GM03348 (cell line): ENCODE data around the gene ZBTB8OS.

Experiments
- DNase-seq: peaks from one replicate; pipeline ENCODE4 v3.0.0; 2012; ENCODE audit warnings: low spot score

Gene ZBTB8OS

DNA sequence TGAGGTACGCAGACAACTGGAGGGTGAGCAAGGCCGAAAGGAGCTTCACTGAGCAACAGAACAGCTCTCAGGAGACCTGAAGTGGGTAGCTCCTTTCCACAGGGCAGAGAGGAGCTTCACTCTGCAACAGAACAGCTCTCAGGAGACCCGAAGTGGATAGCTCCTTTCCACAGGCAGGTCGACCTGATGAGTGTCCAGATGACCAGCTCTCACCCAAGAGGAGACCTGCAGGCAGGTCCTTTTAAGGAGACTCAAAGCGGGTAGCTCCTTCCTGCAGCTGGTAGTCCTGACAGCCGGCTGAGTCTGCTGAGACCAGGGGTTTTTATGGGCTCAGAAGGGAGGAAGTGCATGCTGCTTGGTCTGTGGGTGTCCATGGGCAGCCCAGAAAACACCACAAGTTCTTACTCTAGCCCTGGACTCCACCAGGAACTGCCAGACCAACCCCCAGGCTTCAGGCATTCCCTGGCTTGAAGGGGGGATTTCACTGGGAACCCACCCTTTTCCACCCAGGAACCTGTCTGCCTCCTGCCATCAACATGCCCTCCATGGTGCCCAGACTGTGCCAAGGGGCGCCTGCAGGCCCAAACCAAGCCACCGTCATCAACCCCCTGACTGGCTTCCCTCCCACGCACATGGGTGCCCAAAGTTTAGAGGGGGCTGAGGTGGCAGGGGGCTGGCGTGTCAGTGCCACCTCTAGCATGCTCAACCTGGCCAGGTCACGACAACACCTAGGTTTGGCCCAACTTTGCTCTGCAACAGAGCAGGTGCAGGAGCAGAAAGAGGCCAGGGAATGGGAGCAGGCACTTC is 43.6 kb downstream of the ZBTB8OS start:
- no peak for DNase-seq

DNA sequence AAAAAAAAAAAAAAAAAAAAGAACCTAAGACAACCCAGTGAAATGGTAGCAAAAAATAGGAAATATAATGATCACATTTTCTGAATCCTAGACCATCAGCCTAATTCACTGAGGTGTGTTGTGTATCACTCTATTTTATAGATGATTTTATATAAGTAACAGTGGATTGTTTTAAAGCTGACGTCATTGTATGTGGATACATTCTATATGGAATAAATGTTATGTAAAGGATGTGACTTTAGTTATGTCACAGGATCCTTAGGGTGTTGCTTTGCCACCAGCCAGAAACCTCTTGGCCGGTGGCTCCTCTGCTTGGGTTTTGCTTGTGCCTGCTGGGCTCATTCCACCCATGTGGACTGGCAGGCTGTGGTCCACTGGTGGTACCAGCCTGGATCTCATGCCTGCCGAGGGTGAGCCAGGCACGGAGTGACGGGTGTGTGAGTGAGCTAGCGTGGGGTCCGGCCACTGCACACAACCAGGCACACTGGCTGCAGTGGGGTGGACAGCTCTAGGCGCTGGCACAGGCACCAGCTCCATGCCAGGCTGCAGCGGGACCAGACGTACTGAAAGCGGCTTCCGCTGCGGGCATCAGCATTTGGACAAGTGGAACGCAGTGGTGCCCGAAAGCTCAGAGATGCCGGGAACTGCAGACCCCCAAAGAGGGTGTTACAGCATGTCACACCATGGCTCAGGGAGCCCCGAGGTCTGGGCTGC is 44.5 kb downstream of the ZBTB8OS start:
- no peak for DNase-seq

- DNase-seq, result no peak
These were observed 50.3 kb downstream of the ZBTB8OS start for GRCh38 chr1:32600034-32600433.

DNA sequence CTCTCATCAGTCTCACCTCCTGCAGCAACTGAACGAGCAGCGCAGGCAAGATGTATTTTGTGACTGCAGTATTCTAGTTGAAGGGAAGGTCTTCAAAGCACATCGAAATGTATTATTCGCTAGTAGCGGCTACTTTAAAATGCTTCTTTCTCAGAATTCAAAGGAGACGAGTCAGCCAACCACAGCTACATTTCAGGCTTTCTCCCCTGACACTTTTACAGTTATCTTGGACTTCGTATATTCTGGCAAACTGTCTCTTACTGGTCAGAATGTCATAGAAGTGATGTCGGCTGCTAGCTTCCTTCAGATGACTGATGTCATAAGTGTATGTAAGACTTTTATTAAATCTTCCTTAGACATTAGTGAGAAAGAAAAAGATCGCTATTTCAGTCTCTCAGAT is 57.4 kb downstream of the ZBTB8OS start:
- DNase-seq, result no peak

GRCh38 chr1:32580348-32581017 is 69.9 kb downstream of the ZBTB8OS start:
- no peak for DNase-seq
